HL-60 (cell line): ENCODE data around the gene ADCY3.

Source experiments
- CTCF ChIP-seq: IDR thresholded peaks from one replicate; pipeline ENCODE4 v1.5.1; 2011; ENCODE audit warnings: low read length, control low read depth, inconsistent platforms; ENCODE audit not compliant: insufficient read depth
- POLR2AphosphoS5 ChIP-seq: IDR thresholded peaks from 2 replicates; pipeline ENCODE4 v1.6.1; 2012; ENCODE audit warnings: low read depth
- REST ChIP-seq: IDR thresholded peaks from 2 replicates; pipeline ENCODE4 v1.6.1; 2012; ENCODE audit warnings: low read depth; ENCODE audit not compliant: insufficient replicate concordance

GRCh38 chr2:24899361-24899910 lies 20.6 kb downstream of the ADCY3 start:
- TF ChIP-seq CTCF = no peak
- TF ChIP-seq REST = no peak
- no peak for TF ChIP-seq POLR2AphosphoS5
